Right hindlimb (tissue), 1 donor: ENCODE measurements around the gene TRIM2.

ENCODE experiments used
- DNase-seq: peaks from one replicate; pipeline ENCODE4 v3.0.0-alpha.2; 2018

Gene TRIM2

GRCh38 chr4:153224474-153224873 lies 20.2 kb downstream of the TRIM2 start:
- no peak for DNase-seq

DNA sequence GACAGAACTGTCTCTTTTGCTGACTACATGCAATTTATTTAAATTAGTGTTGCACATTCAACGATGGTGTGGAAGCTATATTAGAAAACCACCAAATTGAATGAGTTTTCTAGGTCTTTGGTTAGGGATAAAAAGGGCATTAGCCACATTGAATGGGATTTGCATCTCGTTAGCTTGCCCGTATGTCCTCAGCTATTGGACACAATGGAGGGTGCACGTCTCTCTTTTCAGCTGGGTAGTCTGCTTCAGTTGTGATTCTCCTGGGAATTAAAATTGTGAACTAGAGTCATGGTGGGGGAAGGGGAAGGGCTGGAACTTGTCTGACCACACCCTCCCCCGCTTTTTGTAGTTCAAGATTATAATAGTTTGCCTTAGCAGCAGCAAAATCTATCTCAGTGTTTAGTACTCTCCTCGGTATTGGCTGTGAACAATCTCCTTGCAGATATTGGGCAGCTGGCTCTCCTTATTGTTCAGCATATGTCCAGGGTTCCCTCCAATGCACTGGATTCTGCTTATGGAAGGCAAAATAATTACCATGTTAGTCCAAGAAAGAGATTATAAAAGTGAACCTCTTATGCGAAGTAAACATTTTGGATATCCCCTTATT lies 23.3 kb downstream of the TRIM2 start:
- DNase-seq, result no peak

- DNase-seq, result no peak
These were observed 24.4 kb downstream of the TRIM2 start for GRCh38 chr4:153228512-153229140.

- DNase-seq, result no peak
These were observed 25.3 kb downstream of the TRIM2 start for GRCh38 chr4:153229545-153229944.

GRCh38 chr4:153232768-153233167 lies 28.5 kb downstream of the TRIM2 start:
- peak; percentile 32 for DNase-seq

DNA sequence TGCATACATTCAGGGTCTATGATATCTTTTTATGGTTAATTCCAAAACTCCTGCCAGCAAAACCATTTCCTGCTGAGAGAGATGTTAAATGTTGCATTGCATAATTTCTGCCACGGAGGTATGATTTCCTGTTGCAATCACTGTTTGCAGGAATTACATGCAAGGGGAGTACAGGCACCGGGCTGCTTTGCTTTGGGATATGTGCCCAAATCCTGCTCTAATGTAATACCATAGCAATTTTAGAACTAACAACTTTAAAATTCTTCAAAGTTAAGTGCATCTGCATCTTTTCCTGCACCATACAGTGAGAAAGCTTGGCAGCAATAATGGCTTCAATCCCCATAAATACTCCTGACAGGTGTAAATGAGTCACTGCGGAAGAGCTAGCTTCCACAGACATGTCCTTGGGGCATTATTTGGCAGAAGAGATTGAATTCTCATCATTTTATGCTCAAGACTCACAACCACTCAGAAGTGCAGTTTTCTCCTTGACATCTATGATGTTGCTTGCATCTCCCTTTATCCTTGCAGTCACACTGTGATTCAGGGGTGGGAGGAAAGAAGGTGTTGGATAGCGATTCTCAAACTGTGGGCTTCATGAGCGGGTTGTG lies 29.6 kb downstream of the TRIM2 start:
- peak; percentile 57 for DNase-seq

GRCh38 chr4:153234885-153235284 lies 30.6 kb downstream of the TRIM2 start:
- peak; percentile 31 for DNase-seq

GRCh38 chr4:153238135-153238919 lies 34.1 kb downstream of the TRIM2 start:
- no peak for DNase-seq

DNA sequence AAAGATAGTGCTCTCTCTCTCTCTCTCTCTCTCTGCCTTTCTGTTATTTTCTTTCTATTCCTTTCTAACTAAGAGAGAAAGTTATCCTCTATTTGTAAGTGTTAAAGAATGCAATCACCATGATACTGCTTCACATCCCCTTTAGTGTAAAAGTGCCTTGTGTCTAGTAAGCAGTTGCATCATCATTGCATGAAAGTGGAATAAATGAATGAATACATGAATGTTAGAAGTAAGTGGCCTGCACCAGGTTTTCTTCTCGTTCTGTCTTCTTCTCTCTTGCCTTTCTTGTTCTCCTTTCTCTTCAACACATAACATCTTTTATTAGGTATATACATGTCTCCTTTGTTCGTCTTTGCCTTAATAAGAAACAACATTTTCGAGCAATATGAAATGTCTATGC lies 35.2 kb downstream of the TRIM2 start:
- DNase-seq, result no peak

GRCh38 chr4:153241295-153241694 lies 37.1 kb downstream of the TRIM2 start:
- DNase-seq, result no peak

GRCh38 chr4:153241970-153242838 lies 38.0 kb downstream of the TRIM2 start:
- no peak for DNase-seq

GRCh38 chr4:153242839-153243324 lies 38.6 kb downstream of the TRIM2 start:
- no peak for DNase-seq

GRCh38 chr4:153243468-153243867 lies 39.2 kb downstream of the TRIM2 start:
- no peak for DNase-seq

- no peak for DNase-seq
These were observed 40.7 kb downstream of the TRIM2 start for GRCh38 chr4:153244969-153245368.

GRCh38 chr4:153245775-153246174 lies 41.5 kb downstream of the TRIM2 start:
- DNase-seq, result no peak

- no peak for DNase-seq
These were observed 42.3 kb downstream of the TRIM2 start for GRCh38 chr4:153246446-153247115.

- DNase-seq, result no peak
These were observed 42.9 kb downstream of the TRIM2 start for GRCh38 chr4:153247116-153247490.

- no peak for DNase-seq
These were observed 44.5 kb downstream of the TRIM2 start for GRCh38 chr4:153248641-153249198.

- peak; percentile 88 for DNase-seq
These were observed 45.2 kb downstream of the TRIM2 start for GRCh38 chr4:153249199-153250041.

DNA sequence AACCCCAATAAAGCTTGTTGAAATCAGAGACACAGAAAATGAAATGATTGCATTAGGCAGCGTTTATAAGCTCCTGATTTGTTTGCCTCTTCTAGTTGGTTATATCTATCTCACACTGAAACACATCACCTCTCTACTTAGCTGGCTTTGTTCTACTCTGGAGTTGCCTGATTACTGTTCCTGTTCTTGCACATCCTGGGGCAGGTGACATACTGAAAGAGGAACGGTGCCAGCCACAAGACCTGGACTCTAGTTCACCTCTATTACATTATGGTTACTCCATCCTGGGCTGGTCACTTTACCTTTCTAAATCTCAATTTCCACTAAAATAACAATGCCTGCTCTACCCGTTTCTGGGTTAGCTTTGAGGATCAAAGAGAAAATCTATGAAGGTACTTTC lies 47.9 kb downstream of the TRIM2 start:
- no peak for DNase-seq

DNA sequence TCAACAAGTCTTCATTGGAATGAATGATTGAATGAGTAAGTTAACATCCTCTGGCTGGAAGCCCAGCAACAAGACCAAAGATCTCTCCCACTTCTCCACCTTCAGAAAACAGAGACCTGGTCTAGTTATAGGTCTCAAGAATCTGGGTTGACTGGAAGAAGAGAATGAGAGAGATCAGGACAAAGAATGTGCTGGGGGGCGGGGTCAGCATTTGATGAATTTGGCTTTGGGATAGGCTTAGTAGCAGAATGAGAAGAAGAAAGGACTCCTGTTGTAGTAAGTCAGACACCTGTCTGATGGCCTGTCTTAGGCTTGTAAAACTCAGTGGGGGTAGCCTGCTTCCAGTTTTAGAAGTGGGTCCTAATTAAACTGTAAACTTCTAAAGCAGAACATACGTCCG lies 51.0 kb downstream of the TRIM2 start:
- no peak for DNase-seq
